ENCODE measurements around the gene B4GALT2.

The B4GALT2 gene

GRCh38 chr1:44020464-44020863 lies 41.5 kb downstream of the B4GALT2 start:
- no peak for ATAC-seq (ENCODE audit: insufficient read depth, low read depth)
- Histone ChIP-seq H3K9ac (ENCODE audit: low read depth, low read length) (no peak overlapping the region), H3K27ac (ENCODE audit: low read length) (no peak overlapping the region), H3K36me3 (ENCODE audit: insufficient read depth, low read length) (no peaks in the 10 kb centered on the region), H2AFZ (ENCODE audit: low read depth, low read length) (no peak overlapping the region), H3K79me2 (ENCODE audit: insufficient read depth, low read length) (no peaks in the 10 kb centered on the region), H3K4me2 (ENCODE audit: insufficient read depth, low read length) (no peak overlapping the region), H3K9me3 (ENCODE audit: insufficient read depth, low read length, severe bottlenecking) (no peaks in the 10 kb centered on the region), H4K20me1 (ENCODE audit: insufficient read depth, low read length) (0 out of 2 replicates have a peak, but pooled peaks cover 5% of the 10 kb centered on the region), H3K4me1 (ENCODE audit: insufficient read depth, low read length) (no peaks in the 10 kb centered on the region), H3K4me3 (ENCODE audit: low read depth in 1 of 2, low read length in 2 of 2) (no peak overlapping the region), H3K27me3 (ENCODE audit: insufficient read depth, low read length, poor library complexity) (no peaks in the 10 kb centered on the region)
- TF ChIP-seq EZH2 (IDR thresholded peaks at IDR 0.05; ENCODE audit: borderline replicate concordance, low read depth, low read length, severe bottlenecking) (no peak), CTCF (IDR thresholded peaks at IDR 0.05; ENCODE audit: borderline replicate concordance, extremely low read depth, low read length, poor library complexity, severe bottlenecking) (no peak)
- no peak for DNase-seq

- Histone ChIP-seq H3K27me3 (ENCODE audit: insufficient read depth, low read length, poor library complexity) (no peaks in the 10 kb centered on the region), H3K4me2 (ENCODE audit: insufficient read depth, low read length) (no peak overlapping the region), H3K36me3 (ENCODE audit: insufficient read depth, low read length) (no peaks in the 10 kb centered on the region), H2AFZ (ENCODE audit: low read depth, low read length) (no peak overlapping the region), H3K4me3 (ENCODE audit: low read depth in 1 of 2, low read length in 2 of 2) (no peak overlapping the region), H3K79me2 (ENCODE audit: insufficient read depth, low read length) (no peaks in the 10 kb centered on the region), H4K20me1 (ENCODE audit: insufficient read depth, low read length) (0 out of 2 replicates have a peak, but pooled peaks cover 5% of the 10 kb centered on the region), H3K9ac (ENCODE audit: low read depth, low read length) (no peak overlapping the region), H3K4me1 (ENCODE audit: insufficient read depth, low read length) (no peaks in the 10 kb centered on the region), H3K27ac (ENCODE audit: low read length) (no peak overlapping the region), H3K9me3 (ENCODE audit: insufficient read depth, low read length, severe bottlenecking) (no peaks in the 10 kb centered on the region)
- no peak for ATAC-seq (ENCODE audit: insufficient read depth, low read depth)
- no peak for DNase-seq
- TF ChIP-seq CTCF (IDR thresholded peaks at IDR 0.05; ENCODE audit: borderline replicate concordance, extremely low read depth, low read length, poor library complexity, severe bottlenecking) (no peak), EZH2 (IDR thresholded peaks at IDR 0.05; ENCODE audit: borderline replicate concordance, low read depth, low read length, severe bottlenecking) (no peak)
Observed at GRCh38 chr1:44021156-44021555, 42.1 kb downstream of the B4GALT2 start.

DNA sequence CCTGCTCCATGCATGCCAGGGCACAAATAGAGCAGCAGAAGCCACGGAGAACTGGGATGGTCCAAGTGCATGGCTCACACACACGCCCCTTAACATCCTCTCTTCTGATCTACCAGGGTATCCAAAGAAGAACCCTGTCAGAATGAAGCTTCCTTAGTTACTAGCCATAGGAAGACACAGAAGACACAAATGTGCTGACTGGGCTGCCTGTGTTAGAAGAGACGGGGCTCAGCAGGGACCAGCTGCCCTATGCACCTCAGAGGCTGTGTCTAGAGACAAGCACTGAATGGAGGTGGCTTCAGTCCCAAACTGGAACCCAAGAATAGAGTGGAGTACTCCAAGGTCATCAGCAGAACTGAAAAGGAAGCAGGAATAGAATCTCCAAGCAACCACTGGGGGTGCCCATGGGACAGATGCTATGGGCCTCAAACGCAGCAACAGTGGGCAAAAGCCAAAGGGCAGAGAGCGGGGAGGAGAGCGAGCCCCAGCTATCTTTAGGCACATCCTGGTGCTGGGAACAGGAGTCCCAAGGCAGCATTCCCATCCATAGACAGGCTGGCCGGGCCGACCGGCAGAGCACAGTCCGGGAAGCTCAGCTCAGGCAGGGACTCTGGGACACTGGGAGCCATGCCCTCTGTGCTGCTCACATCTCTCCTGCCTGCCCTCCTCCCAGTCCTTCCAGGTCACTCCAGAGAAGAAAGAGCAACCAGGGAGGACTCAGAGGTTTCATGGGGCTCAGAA lies 42.7 kb downstream of the B4GALT2 start:
- no peaks in the 10 kb centered on the region for H3K4me1 ChIP-seq (ENCODE audit: insufficient read depth, low read length)
- 0 out of 2 replicates have a peak, but pooled peaks cover 5% of the 10 kb centered on the region for H4K20me1 ChIP-seq (ENCODE audit: insufficient read depth, low read length)
- DNase-seq (no peak), ATAC-seq (ENCODE audit: insufficient read depth, low read depth) (no peak)
- no peaks in the 10 kb centered on the region for H3K27me3 ChIP-seq (ENCODE audit: insufficient read depth, low read length, poor library complexity)
- no peak overlapping the region for H3K27ac ChIP-seq (ENCODE audit: low read length)
- TF ChIP-seq EZH2 (IDR thresholded peaks at IDR 0.05; ENCODE audit: borderline replicate concordance, low read depth, low read length, severe bottlenecking) (no peak), CTCF (IDR thresholded peaks at IDR 0.05; ENCODE audit: borderline replicate concordance, extremely low read depth, low read length, poor library complexity, severe bottlenecking) (peak; percentile 21)
- no peak overlapping the region for H3K9ac ChIP-seq (ENCODE audit: low read depth, low read length)
- H3K79me2 ChIP-seq (ENCODE audit: insufficient read depth, low read length): no peaks in the 10 kb centered on the region
- H3K4me3 ChIP-seq (ENCODE audit: low read depth in 1 of 2, low read length in 2 of 2): no peak overlapping the region
- H3K4me2 ChIP-seq (ENCODE audit: insufficient read depth, low read length): no peak overlapping the region
- H2AFZ ChIP-seq (ENCODE audit: low read depth, low read length): no peak overlapping the region
- H3K36me3 ChIP-seq (ENCODE audit: insufficient read depth, low read length): no peaks in the 10 kb centered on the region
- H3K9me3 ChIP-seq (ENCODE audit: insufficient read depth, low read length, severe bottlenecking): no peaks in the 10 kb centered on the region

Measured in DND-41 (cell line).